Astrocyte of the cerebellum (primary cell): ENCODE measurements around the gene TRAF3.
"Not testable (repeated sequence)": the region's sequence is repeated elsewhere in the genome, so short reads cannot be mapped to it uniquely, and the experiment has no call there.

Experiments
- DNase-seq: peaks from one replicate; pipeline ENCODE4 v3.0.0-alpha.2; 2011; ENCODE audit warnings: low read depth
- H3K4me3 ChIP-seq: 2 replicates; pipeline ENCODE4 v1.5.1; 2011; ENCODE audit warnings: mild to moderate bottlenecking, low read depth, low read length, moderate library complexity
- CTCF ChIP-seq: IDR thresholded peaks from 2 replicates; pipeline ENCODE4 v1.5.1; 2012; ENCODE audit warnings: low read length, low read depth, moderate library complexity, mild to moderate bottlenecking; ENCODE audit errors: missing control alignments
- in situ Hi-C: cut with HindIII; loops from 2 replicates; pipeline ENCODE4 v1.10.0; 2017; ENCODE audit warnings: low sequenced_read_pairs

Gene TRAF3

GRCh38 chr14:102875652-102876051, 98.4 kb downstream of the TRAF3 start:
- in situ Hi-C loops = no loop called here
- no peak overlapping the region for H3K4me3 ChIP-seq
- no peak for TF ChIP-seq CTCF
- no peak for DNase-seq

GRCh38 chr14:102877511-102877910, 100.3 kb downstream of the TRAF3 start:
- in situ Hi-C loops, DNase-seq, H3K4me3 ChIP-seq: not testable (repeated sequence)

- H3K4me3 ChIP-seq = no peak overlapping the region
- in situ Hi-C loops = no loop called here
- no peak for TF ChIP-seq CTCF
- no peak for DNase-seq
Measured at GRCh38 chr14:102878174-102878969, 101.1 kb downstream of the TRAF3 start.

GRCh38 chr14:102878970-102879460, 101.8 kb downstream of the TRAF3 start:
- in situ Hi-C loops = no loop called here
- DNase-seq = no peak
- TF ChIP-seq CTCF = no peak
- no peak overlapping the region for H3K4me3 ChIP-seq

- no peak for DNase-seq
- in situ Hi-C loops = no loop called here
- TF ChIP-seq CTCF = no peak
- no peak overlapping the region for H3K4me3 ChIP-seq
Measured at GRCh38 chr14:102882226-102882906, 105.1 kb downstream of the TRAF3 start.

- in situ Hi-C loops = no loop called here
- no peak for TF ChIP-seq CTCF
- DNase-seq = no peak
- H3K4me3 ChIP-seq = no peak overlapping the region
Measured at GRCh38 chr14:102883089-102883541, 105.9 kb downstream of the TRAF3 start.

GRCh38 chr14:102883554-102883953, 106.3 kb downstream of the TRAF3 start:
- no peak for TF ChIP-seq CTCF
- in situ Hi-C loops = no loop called here
- DNase-seq = no peak
- H3K4me3 ChIP-seq = no peak overlapping the region
